NCI-H2196 treated with DMSO at 0.1 percent for 48 hours (cell line): ENCODE data around the gene UBE4B.

Experiments used
- DNase-seq: peaks from one replicate; lab custom pipeline; 2025; ENCODE audit not compliant: unreplicated experiment; lab: John Stamatoyannopoulos, UW

UBE4B gene

GRCh38 chr1:10033359-10033845, 644 bp downstream of the UBE4B start:
- no peak for DNase-seq

DNA sequence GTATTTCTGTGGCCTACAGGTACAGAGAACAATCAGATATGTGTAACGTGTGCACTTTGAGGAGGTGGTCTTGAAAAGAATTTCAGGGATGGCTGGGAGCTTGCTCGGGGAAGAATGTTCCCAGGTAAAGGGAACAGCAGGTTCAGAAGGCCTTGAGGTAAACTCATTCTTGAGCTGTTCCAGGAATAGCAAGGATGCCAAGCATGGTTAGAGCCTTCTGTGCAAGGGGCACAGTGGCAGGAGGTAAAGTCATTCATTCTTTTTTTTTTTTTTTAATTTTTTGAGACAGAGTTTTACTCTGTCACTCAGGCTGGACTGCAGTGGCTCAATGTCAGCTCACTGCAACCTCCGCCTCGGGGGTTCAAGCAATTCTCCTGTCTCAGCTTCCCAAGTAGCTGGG, 10.0 kb downstream of the UBE4B start:
- DNase-seq = no peak

DNA sequence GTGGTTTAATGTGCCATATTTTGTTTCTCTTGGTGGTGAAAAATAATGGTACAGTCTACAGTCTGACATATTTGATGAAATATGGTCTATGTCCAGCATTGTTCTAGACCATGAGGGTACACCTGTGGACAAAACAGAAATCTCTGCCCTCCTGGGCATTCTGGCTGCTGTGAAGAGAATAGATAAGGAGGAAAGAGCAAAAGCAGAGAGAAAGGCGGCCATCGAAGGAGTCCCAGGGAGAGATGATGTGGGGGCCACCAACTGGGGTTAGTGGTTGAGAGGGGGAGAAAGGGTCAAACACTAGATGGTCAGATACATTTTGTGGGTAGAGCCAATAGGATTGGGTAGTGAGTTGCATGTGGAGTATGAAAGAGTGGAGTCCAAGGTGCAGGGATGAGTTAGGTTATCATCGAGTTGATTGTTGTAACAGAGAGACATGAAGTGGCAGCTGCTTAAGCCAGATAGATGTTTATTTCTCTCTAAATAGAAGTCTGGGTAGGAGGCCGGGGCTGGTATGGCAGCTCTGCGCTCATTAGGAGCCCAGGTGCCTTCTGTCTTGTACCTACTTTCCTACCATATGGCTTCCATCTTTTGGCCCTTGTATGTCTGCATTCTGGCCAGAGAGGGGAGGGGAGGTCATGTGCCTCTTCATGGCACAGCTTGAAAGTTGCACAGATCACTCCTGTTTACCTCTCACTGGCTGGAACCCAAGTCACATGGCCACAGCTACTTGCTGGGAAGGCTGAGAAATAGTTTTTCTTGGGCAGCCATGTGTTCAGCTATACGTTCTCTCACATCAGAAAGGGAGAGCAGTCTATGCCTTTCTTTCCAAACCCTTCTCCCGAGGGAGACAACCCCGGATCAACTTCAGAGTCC, 13.0 kb downstream of the UBE4B start:
- DNase-seq = no peak

DNA sequence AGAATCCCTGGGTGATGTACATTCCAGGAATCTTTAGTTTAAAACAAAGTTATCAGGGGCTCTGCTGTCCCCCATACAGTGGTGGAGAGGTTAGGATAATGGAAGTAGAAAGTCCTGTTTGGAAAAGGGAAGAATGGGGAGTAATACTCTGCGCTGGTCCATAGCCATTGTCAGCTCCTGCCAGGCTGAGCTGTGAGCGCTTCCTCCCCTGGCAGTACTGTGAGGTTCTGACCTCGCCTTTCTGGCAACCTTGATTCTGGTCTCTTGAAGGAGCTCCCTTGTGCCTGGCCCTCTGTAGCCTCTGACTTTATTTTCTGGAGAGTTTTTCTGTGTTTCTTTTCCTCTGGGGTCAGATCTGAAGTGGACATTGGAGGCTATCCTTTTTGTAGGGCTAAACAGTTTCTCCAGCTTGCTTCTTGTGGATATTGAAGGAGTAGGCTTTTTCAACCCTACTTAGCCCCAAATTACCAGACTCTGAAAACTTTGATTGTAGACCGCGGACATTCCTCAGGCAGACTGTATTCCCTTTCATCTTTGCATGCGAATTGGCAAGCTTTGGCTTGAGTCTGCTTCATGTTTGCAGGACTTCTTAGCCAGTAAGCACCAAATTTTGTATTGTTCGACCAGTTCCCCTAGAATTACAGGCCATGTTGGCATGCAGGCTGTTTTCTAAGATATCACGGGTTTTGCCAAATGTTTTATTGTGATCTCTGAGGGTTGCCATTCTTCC, 13.8 kb downstream of the UBE4B start:
- DNase-seq = no peak

GRCh38 chr1:10048601-10049000, 15.8 kb downstream of the UBE4B start:
- DNase-seq = no peak

DNA sequence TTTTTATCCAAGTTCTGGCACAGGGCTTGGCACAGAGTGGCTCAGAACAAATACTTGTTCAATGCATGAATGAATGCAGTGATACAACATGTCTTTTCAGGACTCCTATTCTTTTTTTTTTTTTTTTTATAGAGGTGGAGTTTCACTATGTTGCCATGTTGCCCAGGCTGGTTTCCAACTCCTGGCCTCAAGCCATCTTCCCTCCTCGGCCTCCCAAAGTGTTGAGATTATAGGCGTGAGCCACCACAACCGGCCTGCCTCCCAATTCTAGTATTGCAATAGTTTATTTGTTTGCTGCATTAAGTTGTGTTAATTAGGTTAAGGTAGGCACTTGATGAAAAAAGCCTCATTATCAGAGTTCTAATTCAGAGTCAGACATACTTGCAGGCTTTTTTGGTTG, 17.9 kb downstream of the UBE4B start:
- no peak for DNase-seq

GRCh38 chr1:10051656-10052055, 18.9 kb downstream of the UBE4B start:
- DNase-seq = no peak

GRCh38 chr1:10052347-10052746, 19.6 kb downstream of the UBE4B start:
- no peak for DNase-seq

DNA sequence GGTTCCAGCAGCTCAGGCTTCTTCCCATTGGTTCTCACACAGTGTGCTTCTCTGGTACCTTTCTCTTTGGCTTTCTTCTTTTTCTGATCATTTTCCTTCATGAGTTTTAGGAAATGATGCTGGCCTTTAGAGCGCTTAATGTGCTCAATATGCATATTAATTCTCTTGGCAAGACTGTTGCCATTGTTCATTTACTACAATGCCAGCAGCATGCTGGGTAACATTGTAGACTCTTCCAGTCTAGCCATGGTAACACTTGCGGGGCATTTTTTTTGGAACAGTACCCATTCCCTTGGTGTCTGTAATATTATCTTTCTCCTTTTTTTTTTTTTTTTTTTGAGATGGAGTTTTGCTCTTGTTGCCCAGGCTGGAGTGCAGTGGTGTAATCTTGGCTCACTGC, 21.7 kb downstream of the UBE4B start:
- DNase-seq = no peak

DNA sequence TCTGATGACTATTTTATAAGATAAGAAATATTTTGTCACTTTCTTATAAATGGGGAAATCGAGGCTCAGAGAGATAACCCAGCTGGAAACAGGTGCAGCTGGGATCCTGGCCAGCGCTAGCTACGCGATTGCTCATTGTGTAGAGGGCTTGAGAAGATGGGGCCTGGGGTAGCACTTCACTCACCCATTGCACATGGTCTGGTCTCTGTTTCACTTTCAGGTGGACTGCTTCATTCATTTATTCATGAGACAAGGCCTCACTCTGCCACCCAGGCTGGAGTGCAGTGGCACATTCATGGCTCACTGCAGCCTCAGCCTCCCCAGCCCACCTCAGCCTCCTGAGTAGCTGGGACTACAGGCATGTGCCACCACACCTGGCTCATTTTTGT, 23.8 kb downstream of the UBE4B start:
- no peak for DNase-seq

- no peak for DNase-seq
These were observed 24.6 kb downstream of the UBE4B start for GRCh38 chr1:10057343-10057742.

- no peak for DNase-seq
These were observed 25.0 kb downstream of the UBE4B start for GRCh38 chr1:10057796-10058195.

- DNase-seq = no peak
These were observed 26.6 kb downstream of the UBE4B start for GRCh38 chr1:10059342-10059718.

DNA sequence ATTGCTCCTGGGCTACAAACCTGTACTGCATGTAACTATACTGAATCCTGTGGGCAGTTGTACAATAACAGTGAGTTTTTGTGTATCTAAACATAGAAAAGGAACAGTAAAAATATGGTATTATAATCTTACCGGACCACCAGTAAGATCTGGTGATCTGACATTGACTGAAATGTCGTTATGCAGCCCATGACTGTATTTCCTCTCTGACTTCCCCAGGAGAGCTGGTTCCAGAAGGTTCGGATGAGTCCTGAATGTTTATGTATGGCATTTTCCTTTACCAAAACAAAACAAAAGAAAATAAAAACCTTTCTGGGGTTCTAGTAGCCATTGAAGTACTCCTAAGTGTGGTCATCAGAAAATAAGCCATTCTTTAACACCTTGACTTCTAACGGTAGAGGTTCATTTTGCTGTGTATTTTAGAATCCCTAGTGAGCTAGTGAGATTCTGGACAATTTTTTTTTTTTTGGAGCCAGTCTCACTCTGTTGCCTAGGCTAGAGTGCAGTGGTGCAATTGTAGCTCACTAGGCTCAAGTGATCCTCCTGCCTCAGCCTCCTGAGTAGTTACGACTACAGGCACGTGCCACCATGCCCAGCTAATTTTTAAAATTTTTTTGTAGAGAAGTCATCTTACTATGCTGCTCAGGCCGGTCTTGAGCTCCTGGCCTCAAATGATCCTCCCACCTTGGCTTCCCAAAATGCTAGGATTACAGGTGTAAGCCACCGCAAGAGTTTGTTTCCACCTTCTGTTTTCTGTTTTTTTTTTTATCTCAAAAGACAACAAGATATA, 27.7 kb downstream of the UBE4B start:
- no peak for DNase-seq

DNA sequence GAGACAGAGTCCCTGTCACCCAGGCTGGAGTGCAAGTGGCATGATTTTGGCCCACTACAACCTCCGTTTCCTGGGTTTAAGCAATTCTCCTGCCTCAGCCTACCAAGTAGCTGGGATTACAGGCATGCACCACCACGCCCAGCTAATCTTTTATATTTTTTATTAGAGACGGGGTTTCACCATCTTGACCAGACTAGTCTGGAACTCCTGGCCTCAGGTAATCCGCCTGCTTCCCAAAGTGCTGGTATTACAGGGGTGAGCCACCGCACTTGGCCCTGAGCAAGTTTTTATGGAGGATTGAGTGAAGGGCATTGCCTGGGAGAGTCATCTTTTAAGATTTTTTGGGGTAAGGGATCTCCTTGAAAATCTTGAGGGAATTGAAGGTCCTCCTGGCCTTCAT, 28.5 kb downstream of the UBE4B start:
- no peak for DNase-seq

DNA sequence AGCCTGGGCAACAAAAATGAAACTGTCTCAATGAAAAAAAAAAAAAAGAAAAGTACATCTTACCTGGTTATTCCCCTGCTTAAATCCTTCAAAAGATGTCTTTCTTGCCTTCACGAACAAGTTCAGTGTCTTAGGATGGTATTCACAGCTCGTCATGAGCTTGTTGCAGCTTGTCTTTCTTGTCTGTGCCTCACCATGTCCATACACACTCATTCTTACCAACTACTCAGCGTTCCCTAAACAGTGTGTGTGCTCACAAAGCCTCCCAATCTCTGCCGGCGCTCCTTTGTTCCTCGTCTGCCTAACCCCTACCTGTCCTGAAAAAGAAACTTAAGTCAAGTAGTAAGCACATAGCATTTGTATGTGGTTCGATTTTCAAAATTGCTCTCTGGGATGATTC, 31.1 kb downstream of the UBE4B start:
- no peak for DNase-seq

- no peak for DNase-seq
These were observed 31.9 kb downstream of the UBE4B start for GRCh38 chr1:10064416-10065343.

DNA sequence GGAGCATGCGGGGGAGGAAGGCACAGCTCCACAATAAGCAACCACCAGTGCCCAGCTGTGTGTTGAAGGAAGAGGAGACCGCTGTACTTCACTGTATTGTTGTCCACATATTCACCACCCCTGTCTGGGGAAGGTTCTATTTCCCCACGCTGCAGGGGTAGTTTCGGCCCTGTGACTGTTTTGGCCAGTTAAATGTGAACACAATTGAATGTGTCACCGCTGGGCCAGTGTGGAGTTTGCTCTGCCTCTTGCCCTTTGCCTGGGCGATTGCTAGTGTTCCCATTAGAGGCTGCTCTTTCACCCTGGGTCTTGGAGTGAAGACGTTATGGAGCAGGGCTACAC, 32.6 kb downstream of the UBE4B start:
- no peak for DNase-seq

- no peak for DNase-seq
These were observed 33.0 kb downstream of the UBE4B start for GRCh38 chr1:10065760-10066159.

DNA sequence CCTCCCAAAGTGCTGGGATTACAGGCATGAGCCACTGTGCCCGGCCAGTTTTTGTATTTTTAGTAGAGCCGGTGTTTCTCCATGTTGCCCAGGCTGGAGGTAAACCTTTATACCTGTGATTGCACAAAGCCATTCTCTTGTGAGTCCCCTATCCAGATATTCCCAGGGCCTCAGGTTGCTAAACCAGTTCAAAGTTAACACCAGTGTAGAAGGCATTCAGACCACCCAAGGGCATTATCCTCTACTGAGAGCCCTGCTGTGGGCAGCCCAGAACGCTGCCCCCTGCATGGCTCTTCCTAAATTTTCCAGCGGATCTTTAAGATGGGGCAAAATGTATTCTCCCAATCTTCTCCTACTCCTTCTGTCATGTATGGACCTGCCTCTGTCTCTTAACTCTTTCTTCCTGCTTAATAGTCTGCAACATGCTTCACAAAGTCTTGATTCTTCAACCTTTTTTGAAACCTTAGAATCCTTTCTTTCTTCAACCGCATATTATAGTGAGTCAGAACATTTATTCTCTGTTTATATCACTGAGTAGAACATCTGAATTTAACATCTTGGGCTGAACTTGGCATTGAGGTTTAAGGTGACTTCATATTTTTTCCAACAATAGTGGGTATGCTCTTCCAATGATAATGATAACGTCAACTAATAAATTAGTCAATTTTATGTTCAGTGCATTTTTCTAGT, 36.0 kb downstream of the UBE4B start:
- no peak for DNase-seq
